HG03521 (cell line): Measurements from ENCODE around the gene SMCO2.

Source experiments
- ATAC-seq: cut with Tn5 transposase; IDR thresholded peaks from one replicate; pipeline ENCODE4 v1.9.1; 2021; ENCODE audit warnings: mild to moderate bottlenecking, moderate library complexity; ENCODE audit not compliant: unreplicated experiment

The SMCO2 gene

GRCh38 chr12:27549236-27549800, 102.8 kb downstream of the SMCO2 start:
- ATAC-seq = no peak

GRCh38 chr12:27549801-27550652, 103.5 kb downstream of the SMCO2 start:
- no peak for ATAC-seq

- no peak for ATAC-seq
These were observed 104.1 kb downstream of the SMCO2 start for GRCh38 chr12:27550653-27550975.

GRCh38 chr12:27551172-27551840, 104.8 kb downstream of the SMCO2 start:
- ATAC-seq = no peak
